HepG2 (cell line): ENCODE data around the gene SS18L1. TPM values are rescaled to one million over a fixed set of nuclear protein-coding genes. Genes with fewer than 3 reads are reported as not detected.

Experiments used
- ARID4A ChIP-seq: sonication (generic); formaldehyde crosslinking; IDR thresholded peaks from 2 replicates; pipeline ENCODE4 v1.5.0; 2020; ENCODE audit warnings: mild to moderate bottlenecking, missing genetic modification reagents, borderline replicate concordance
- CC2D1A ChIP-seq: sonication (generic); formaldehyde crosslinking; IDR thresholded peaks from 2 replicates; pipeline ENCODE4 v1.8.1; 2023; ENCODE audit warnings: mild to moderate bottlenecking, missing genetic modification reagents
- EED ChIP-seq: sonication (generic); formaldehyde crosslinking; IDR thresholded peaks from 2 replicates; pipeline ENCODE4 v1.5.0; 2020; ENCODE audit warnings: mild to moderate bottlenecking, missing genetic modification reagents
- MYC ChIP-seq: sonication (generic); formaldehyde crosslinking; IDR thresholded peaks from 2 replicates; pipeline ENCODE4 v1.9.0; 2021; ENCODE audit warnings: missing genetic modification reagents, borderline replicate concordance
- ZFX ChIP-seq: sonication (generic); formaldehyde crosslinking; IDR thresholded peaks from 2 replicates; pipeline ENCODE4 v1.4.0; 2020; ENCODE audit warnings: mild to moderate bottlenecking, low read depth, missing genetic modification reagents, moderate library complexity
- ZKSCAN1 ChIP-seq: fragments of 150-350 bp; IDR thresholded peaks from 2 replicates; pipeline ENCODE4 v1.6.1; 2014; ENCODE audit warnings: low read length
- ZNF274 ChIP-seq: sonication (generic); formaldehyde crosslinking; IDR thresholded peaks from 2 replicates; pipeline ENCODE4 v1.5.1; 2020; ENCODE audit warnings: mild to moderate bottlenecking, missing genetic modification reagents
- ZNF280B ChIP-seq: sonication (generic); formaldehyde crosslinking; IDR thresholded peaks from 2 replicates; pipeline ENCODE4 v1.5.0; 2020; ENCODE audit warnings: missing genetic modification reagents, mild to moderate bottlenecking, borderline replicate concordance
- ZNF451 ChIP-seq: sonication (generic); formaldehyde crosslinking; IDR thresholded peaks from 2 replicates; pipeline ENCODE4 v1.5.0; 2020; ENCODE audit warnings: mild to moderate bottlenecking, missing genetic modification reagents
- ZNF576 ChIP-seq: sonication (generic); formaldehyde crosslinking; IDR thresholded peaks from 2 replicates; pipeline ENCODE4 v1.4.0; 2020; ENCODE audit warnings: mild to moderate bottlenecking, missing genetic modification reagents
- ZNF670 ChIP-seq: sonication (generic); formaldehyde crosslinking; IDR thresholded peaks from 2 replicates; pipeline ENCODE4 v1.8.0; 2022; ENCODE audit warnings: mild to moderate bottlenecking, missing genetic modification reagents, borderline replicate concordance
- polyA plus RNA-seq, 8 experiments: library from polyadenylated mRNA; depleted of rRNA in 3 of 8; stranded (reverse) in 7 of 8; unstranded in 1 of 8; fragments of >200 nt; fragmentation: Illumina TruSeq in 4 of 8; extraction: Trizol in 4 of 8; gene quantifications; 2 replicates each; pipeline versions ENCODE4 v1.2.1 to v1.2.3, GENCODE V29; 2011 to 2016; ENCODE audit warnings: low read depth in 4 of 8, missing spikeins in 1 of 8, mixed read lengths in 1 of 8; ENCODE audit not compliant: insufficient read depth in 1 of 8
- total RNA-seq, 5 experiments: library from RNA; depleted of rRNA; stranded (reverse); fragments of >200 nt; fragmentation: Illumina TruSeq; extraction: Trizol; gene quantifications; 2 replicates each; pipeline ENCODE4 v1.2.3, GENCODE V29; 2016; ENCODE audit warnings: low read depth in 1 of 5
- TF ChIP-seq, protein P1 (sequence below): sonication (generic); IDR thresholded peaks from 2 replicates; pipeline ENCODE4 v1.6.1; 2016; ENCODE audit warnings: low read depth, borderline replicate concordance
- TF ChIP-seq, protein P2 (sequence below): sonication (generic); formaldehyde crosslinking; IDR thresholded peaks from 2 replicates; pipeline ENCODE4 v1.4.0; 2020; ENCODE audit warnings: mild to moderate bottlenecking, missing genetic modification reagents
- TF ChIP-seq, protein P3 (sequence below), 2 experiments: sonication (generic) in 1 of 2; formaldehyde crosslinking in 1 of 2; IDR thresholded peaks; 2 replicates each; pipeline versions ENCODE4 v1.5.1 to v1.6.1; 2011 to 2020; ENCODE audit warnings: borderline replicate concordance in 1 of 2, low read depth in 1 of 2, low read length in 1 of 2, mild to moderate bottlenecking in 1 of 2, missing genetic modification reagents in 1 of 2, moderate library complexity in 1 of 2

Gene SS18L1
- total and polyA plus RNA-seq, 2 of the 13 experiments (the other 11 are each of a cell fraction or from before 2014, with no cell fraction given) = 17.8 to 27.6 TPM

- TF ChIP-seq, protein P1, sequence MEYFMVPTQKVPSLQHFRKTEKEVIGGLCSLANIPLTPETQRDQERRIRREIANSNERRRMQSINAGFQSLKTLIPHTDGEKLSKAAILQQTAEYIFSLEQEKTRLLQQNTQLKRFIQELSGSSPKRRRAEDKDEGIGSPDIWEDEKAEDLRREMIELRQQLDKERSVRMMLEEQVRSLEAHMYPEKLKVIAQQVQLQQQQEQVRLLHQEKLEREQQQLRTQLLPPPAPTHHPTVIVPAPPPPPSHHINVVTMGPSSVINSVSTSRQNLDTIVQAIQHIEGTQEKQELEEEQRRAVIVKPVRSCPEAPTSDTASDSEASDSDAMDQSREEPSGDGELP = peak; percentile 41; the same call in 1 of the 2 replicates
- TF ChIP-seq ZKSCAN1 (no peak), CC2D1A (CRISPR knock-in tag) (no peak), ZFX (CRISPR knock-in tag) (peak; percentile 78), ZNF670 (CRISPR knock-in tag) (0 out of 2 replicates have a peak, but pooled peaks have one; percentile 32), ZNF576 (CRISPR knock-in tag) (no peak), ARID4A (CRISPR knock-in tag) (0 out of 2 replicates have a peak, but pooled peaks have one; percentile 48), ZNF280B (CRISPR knock-in tag) (peak; percentile 83; the same call in 1 of the 2 replicates), ZNF451 (0 out of 2 replicates have a peak, but pooled peaks have one; percentile 40), MYC (CRISPR knock-in tag) (peak; percentile 70; the same call in 1 of the 2 replicates), EED (CRISPR knock-in tag) (0 out of 2 replicates have a peak, but pooled peaks have one; percentile 1), ZNF274 (CRISPR knock-in tag) (peak; percentile 19; the same call in 1 of the 2 replicates)
- TF ChIP-seq, protein P2, sequence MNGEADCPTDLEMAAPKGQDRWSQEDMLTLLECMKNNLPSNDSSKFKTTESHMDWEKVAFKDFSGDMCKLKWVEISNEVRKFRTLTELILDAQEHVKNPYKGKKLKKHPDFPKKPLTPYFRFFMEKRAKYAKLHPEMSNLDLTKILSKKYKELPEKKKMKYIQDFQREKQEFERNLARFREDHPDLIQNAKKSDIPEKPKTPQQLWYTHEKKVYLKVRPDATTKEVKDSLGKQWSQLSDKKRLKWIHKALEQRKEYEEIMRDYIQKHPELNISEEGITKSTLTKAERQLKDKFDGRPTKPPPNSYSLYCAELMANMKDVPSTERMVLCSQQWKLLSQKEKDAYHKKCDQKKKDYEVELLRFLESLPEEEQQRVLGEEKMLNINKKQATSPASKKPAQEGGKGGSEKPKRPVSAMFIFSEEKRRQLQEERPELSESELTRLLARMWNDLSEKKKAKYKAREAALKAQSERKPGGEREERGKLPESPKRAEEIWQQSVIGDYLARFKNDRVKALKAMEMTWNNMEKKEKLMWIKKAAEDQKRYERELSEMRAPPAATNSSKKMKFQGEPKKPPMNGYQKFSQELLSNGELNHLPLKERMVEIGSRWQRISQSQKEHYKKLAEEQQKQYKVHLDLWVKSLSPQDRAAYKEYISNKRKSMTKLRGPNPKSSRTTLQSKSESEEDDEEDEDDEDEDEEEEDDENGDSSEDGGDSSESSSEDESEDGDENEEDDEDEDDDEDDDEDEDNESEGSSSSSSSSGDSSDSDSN (CRISPR knock-in tag) = peak; percentile 27; the same call in 1 of the 2 replicates
- TF ChIP-seq, protein P3, sequence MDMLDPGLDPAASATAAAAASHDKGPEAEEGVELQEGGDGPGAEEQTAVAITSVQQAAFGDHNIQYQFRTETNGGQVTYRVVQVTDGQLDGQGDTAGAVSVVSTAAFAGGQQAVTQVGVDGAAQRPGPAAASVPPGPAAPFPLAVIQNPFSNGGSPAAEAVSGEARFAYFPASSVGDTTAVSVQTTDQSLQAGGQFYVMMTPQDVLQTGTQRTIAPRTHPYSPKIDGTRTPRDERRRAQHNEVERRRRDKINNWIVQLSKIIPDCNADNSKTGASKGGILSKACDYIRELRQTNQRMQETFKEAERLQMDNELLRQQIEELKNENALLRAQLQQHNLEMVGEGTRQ (IDR thresholded peaks at IDR 0.05; ENCODE audit: low read depth, low read length) = no peak
- TF ChIP-seq, protein P3 (CRISPR knock-in tag; IDR thresholded peaks at IDR 0.05; ENCODE audit: borderline replicate concordance) = peak; percentile 55; the same call in 1 of the 2 replicates
These were observed 84.0 kb downstream of the SS18L1 start (continued) for GRCh38 chr20:62227591-62227976.
